Endothelial cell of umbilical vein (primary cell): ENCODE results near the gene FTO. TPM values are rescaled to one million over a fixed set of nuclear protein-coding genes. Genes with fewer than 3 reads are reported as not detected.

ENCODE experiments used
- BruUV-seq: library from RNA; stranded (reverse); fragments of 400-500 nt; replicated peaks from 2 replicates; lab custom pipeline; 2021; lab: Mats Ljungman, UMichigan
- CTCF ChIA-PET: fragments of 300-600, 350-600 bp; sonication (Branson Sonifier 250); formaldehyde crosslinking; loops from one replicate; lab custom pipeline; 2021; ENCODE audit warnings: antibody characterized with exemption, inconsistent platforms; lab: Charles Lee
- POLR2A ChIA-PET: fragments of 300-600, 350-600 bp; sonication (Branson Sonifier 250); formaldehyde crosslinking; loops from one replicate; lab custom pipeline; 2021; ENCODE audit warnings: antibody characterized with exemption, inconsistent platforms; lab: Charles Lee
- DNase-seq: peaks from one replicate; pipeline ENCODE4 v3.0.0-alpha.2; 2011; ENCODE audit warnings: low read depth, low spot score
- FAIRE-seq: peaks from 2 replicates; lab custom pipeline; 2011; peaks lifted over from hg19 to GRCh38; lab: Jason Lieb, UNC
- H2AFZ ChIP-seq: 2 replicates; pipeline ENCODE4 v1.6.0; 2012; ENCODE audit warnings: low read depth, low read length, control low read depth, inconsistent platforms
- H3K27ac ChIP-seq: 2 replicates; pipeline ENCODE4 v1.5.1; 2011; ENCODE audit warnings: low read depth, mild to moderate bottlenecking, control low read depth, low read length, moderate library complexity; ENCODE audit not compliant: insufficient read depth
- H3K27me3 ChIP-seq, 2 experiments: 2 replicates each; pipeline versions ENCODE4 v1.6.0 to v1.6.1; 2011; ENCODE audit warnings: low read length in 2 of 2, mixed read lengths in 1 of 2; ENCODE audit not compliant: control insufficient read depth in 2 of 2, insufficient read depth in 2 of 2
- H3K36me3 ChIP-seq, 2 experiments: 2 replicates in 1 of 2; 3 replicates in 1 of 2; pipeline ENCODE4 v1.5.1; 2011; ENCODE audit warnings: low read length in 2 of 2, mild to moderate bottlenecking in 1 of 2, moderate library complexity in 1 of 2; ENCODE audit not compliant: control insufficient read depth in 2 of 2, insufficient read depth in 2 of 2; ENCODE audit errors: extremely low read depth in 1 of 2
- H3K4me1 ChIP-seq: 3 replicates; pipeline ENCODE4 v1.5.1; 2011; ENCODE audit warnings: mild to moderate bottlenecking, low read length; ENCODE audit not compliant: control insufficient read depth, insufficient read depth; ENCODE audit errors: extremely low read depth
- H3K4me2 ChIP-seq: 2 replicates; pipeline ENCODE4 v1.6.1; 2011; ENCODE audit warnings: low read length, control low read depth, mixed read lengths; ENCODE audit not compliant: insufficient read depth
- H3K4me3 ChIP-seq, 3 experiments: fragments of 200-600 bp in 1 of 3; sonication (generic), shearing (Covaris generic) in 1 of 3; replicated peaks in 1 of 3; 2 replicates each; pipeline ENCODE4 v1.5.1; 2011 to 2016; ENCODE audit warnings: control low read depth in 3 of 3, low read length in 3 of 3, mild to moderate bottlenecking in 2 of 3, inconsistent platforms in 1 of 3, low read depth in 1 of 3, moderate library complexity in 1 of 3; ENCODE audit not compliant: insufficient read depth in 1 of 3
- H3K79me2 ChIP-seq: 2 replicates; pipeline ENCODE4 v1.6.0; 2012; ENCODE audit warnings: low read length, inconsistent platforms; ENCODE audit not compliant: control insufficient read depth, insufficient read depth
- H3K9ac ChIP-seq: replicated peaks from 2 replicates; pipeline ENCODE3; 2011; ENCODE audit warnings: low read length, control low read depth; ENCODE audit not compliant: insufficient read depth; ENCODE audit errors: extremely low read depth
- H3K9me1 ChIP-seq: replicated peaks from 3 replicates; pipeline ENCODE4 v1.6.0; 2011; ENCODE audit warnings: mild to moderate bottlenecking, low read length; ENCODE audit not compliant: control insufficient read depth, insufficient read depth; ENCODE audit errors: extremely low read depth
- H3K9me3 ChIP-seq: replicated peaks from 2 replicates; pipeline ENCODE4 v1.5.1; 2012; ENCODE audit warnings: low read length, inconsistent platforms; ENCODE audit not compliant: control insufficient read depth, insufficient read depth
- H4K20me1 ChIP-seq: replicated peaks from 2 replicates; pipeline ENCODE3; 2011; ENCODE audit warnings: mild to moderate bottlenecking, low read length; ENCODE audit not compliant: control insufficient read depth, insufficient read depth; ENCODE audit errors: extremely low read depth
- CTCF ChIP-seq, 2 donors: IDR thresholded peaks; 1 replicate in 1 of 2; 2 replicates in 1 of 2; pipeline ENCODE4 v1.5.1; 2011; ENCODE audit warnings: low read length in 2 of 2, mild to moderate bottlenecking in 2 of 2, moderate library complexity in 2 of 2, control low read depth in 1 of 2, inconsistent platforms in 1 of 2, low read depth in 1 of 2; ENCODE audit not compliant: insufficient read depth in 1 of 2; ENCODE audit errors: extremely low read depth in 1 of 2
- EZH2 ChIP-seq: IDR thresholded peaks from 2 replicates; pipeline ENCODE4 v1.6.1; 2012; ENCODE audit warnings: borderline replicate concordance, low read depth, mild to moderate bottlenecking, moderate library complexity, low read length, inconsistent platforms; ENCODE audit not compliant: severe bottlenecking
- FOS ChIP-seq: IDR thresholded peaks from 2 replicates; pipeline ENCODE4 v1.6.1; 2011; ENCODE audit warnings: mild to moderate bottlenecking, low read length, moderate library complexity, borderline replicate concordance; ENCODE audit not compliant: insufficient read depth
- GATA2 ChIP-seq: IDR thresholded peaks from 2 replicates; pipeline ENCODE4 v1.7.0; 2011; ENCODE audit warnings: low read depth, mild to moderate bottlenecking, moderate library complexity, mixed read lengths, low read length; ENCODE audit not compliant: insufficient read length, insufficient read depth
- JUN ChIP-seq: IDR thresholded peaks from 2 replicates; pipeline ENCODE4 v1.6.1; 2011; ENCODE audit warnings: borderline replicate concordance, low read depth; ENCODE audit not compliant: insufficient read length, insufficient read depth
- MAX ChIP-seq: IDR thresholded peaks from 2 replicates; pipeline ENCODE4 v1.6.1; 2011; ENCODE audit not compliant: insufficient read depth, insufficient read length
- MYC ChIP-seq: IDR thresholded peaks from one replicate; pipeline ENCODE4 v1.6.1; 2011; ENCODE audit warnings: mild to moderate bottlenecking, low read depth, low read length
- POLR2A ChIP-seq: IDR thresholded peaks from 2 replicates; pipeline ENCODE4 v1.6.1; 2012; ENCODE audit warnings: low read depth, mild to moderate bottlenecking, control low read depth, low read length
- POLR2AphosphoS5 ChIP-seq: IDR thresholded peaks from 2 replicates; pipeline ENCODE4 v1.6.1; 2012; ENCODE audit warnings: low read depth, mild to moderate bottlenecking, control low read depth, low read length, moderate library complexity; ENCODE audit not compliant: insufficient read depth
- dilution Hi-C: fragments of 300-500 bp; cut with MboI; formaldehyde crosslinking; loops from one replicate; pipeline ENCODE4 v1.15.0; 2019; ENCODE audit warnings: low sequenced_read_pairs; ENCODE audit not compliant: extremely low pct_ligation_motif_present
- intact Hi-C: fragments of 100-400 bp; cut with micrococcal nuclease; formaldehyde crosslinking; loops from one replicate; pipeline ENCODE4 v1.10.0; 2022
- polyA plus RNA-seq, 4 experiments: library from polyadenylated mRNA; depleted of rRNA in 3 of 4; stranded (reverse) in 3 of 4; unstranded in 1 of 4; fragments of >200 nt; gene quantifications; 2 replicates each; pipeline versions ENCODE4 v1.2.1 to v1.2.3, GENCODE V29; 2011 to 2012; ENCODE audit warnings: missing spikeins in 1 of 4
- total RNA-seq: library from RNA; stranded (reverse); gene quantifications from 2 replicates; pipeline ENCODE4 v1.2.3, GENCODE V29; 2021

Gene FTO
- total and polyA plus RNA-seq, 2 donors (not counting 3 experiments of a cell fraction or from before 2014, with no cell fraction given), result 48.6 to 87.1 TPM

DNA sequence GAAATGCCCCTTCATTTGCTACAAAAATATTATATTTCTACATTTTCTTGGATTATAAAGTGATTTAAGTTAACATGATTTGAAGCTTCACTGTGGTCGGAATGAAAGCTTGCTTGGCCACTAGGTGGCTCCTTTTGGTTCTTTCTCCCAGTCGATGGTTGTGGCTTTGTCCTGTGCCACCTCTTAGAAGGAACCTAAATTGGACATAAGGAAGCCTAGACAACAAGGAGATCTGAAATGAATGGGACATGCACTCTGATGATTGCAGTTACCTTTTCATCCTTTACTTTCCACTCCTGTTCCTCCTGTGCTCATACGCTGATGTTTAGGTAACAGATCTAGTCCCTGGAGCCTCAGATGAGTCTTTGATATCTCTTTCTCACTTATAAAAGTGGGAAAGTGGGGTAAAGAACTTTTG, 39.2 kb downstream of the FTO start:
- peaks cover 11% of the 10 kb centered on the region for H3K4me1 ChIP-seq
- H4K20me1 ChIP-seq, result no peaks in the 10 kb centered on the region
- no peaks in the 10 kb centered on the region for H3K27me3 ChIP-seq
- no peak overlapping the region for H3K4me2 ChIP-seq
- H3K4me3 ChIP-seq, result no peak overlapping the region
- no peak overlapping the region for H3K27ac ChIP-seq
- intact Hi-C loops, result no loop called here
- no peak overlapping the region for H2AFZ ChIP-seq
- ChIA-PET POLR2A (no interaction called here), CTCF (interaction anchor here (0.8 to 2.5 kb wide), 28 partner anchors 8 to 1514 kb away, joined by 3 to 57 read pairs (median 5); partner anchors contain the start of genes FTO and RPGRIP1L)
- H3K9ac ChIP-seq, result no peak overlapping the region
- H3K36me3 ChIP-seq, result no peaks in the 10 kb centered on the region
- peak; percentile 28 for DNase-seq
- H3K9me3 ChIP-seq, result no peaks in the 10 kb centered on the region
- no TSS peak for BruUV-seq
- no peaks in the 10 kb centered on the region for H3K9me1 ChIP-seq
- TF ChIP-seq FOS (no peak), CTCF (IDR thresholded peaks at IDR 0.05; ENCODE audit: extremely low read depth in 1 of 2, insufficient read depth in 1 of 2, low read depth in 1 of 2, low read length in 2 of 2) (peak; percentile 63 to 67), MYC (no peak)
- H3K79me2 ChIP-seq, result peaks cover 19% of the 10 kb centered on the region
- dilution Hi-C loops, result no loop called here
- peak; percentile 59 for FAIRE-seq

DNA sequence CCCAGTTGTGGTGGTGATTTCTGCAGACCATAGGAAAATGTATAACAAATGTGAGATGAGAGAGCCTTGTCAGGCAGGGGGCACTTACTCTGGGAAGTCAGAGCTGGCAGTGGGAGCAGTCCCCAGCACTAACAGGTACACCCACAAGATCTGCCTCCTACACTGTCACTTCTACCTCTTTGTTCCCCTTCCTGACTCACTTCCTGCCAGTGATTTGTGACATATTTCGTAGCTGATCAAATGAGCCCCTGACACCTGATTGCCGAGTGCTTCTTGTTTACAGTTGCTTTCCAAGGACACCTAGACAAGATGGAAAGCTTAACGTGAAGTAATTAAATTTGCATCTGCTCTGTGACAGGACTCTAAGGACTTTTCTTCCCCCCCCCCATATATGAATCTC, 40.5 kb downstream of the FTO start:
- H3K9ac ChIP-seq, result no peak overlapping the region
- dilution Hi-C loops (no loop called here), intact Hi-C loops (no loop called here)
- H3K9me3 ChIP-seq, result no peaks in the 10 kb centered on the region
- no peak overlapping the region for H2AFZ ChIP-seq
- H4K20me1 ChIP-seq, result no peaks in the 10 kb centered on the region
- ChIA-PET POLR2A (no interaction called here), CTCF (interaction anchor here (1.0 to 2.5 kb wide), 9 partner anchors 9 to 1513 kb away, joined by 3 to 57 read pairs (median 10); partner anchors contain the start of gene FTO)
- no peaks in the 10 kb centered on the region for H3K36me3 ChIP-seq
- DNase-seq (no peak), FAIRE-seq (no peak)
- H3K4me3 ChIP-seq, result no peak overlapping the region
- H3K27me3 ChIP-seq, result no peaks in the 10 kb centered on the region
- no peak for TF ChIP-seq EZH2
- no peak for TF ChIP-seq MAX
- TF ChIP-seq POLR2A, result no peak
- no peak for TF ChIP-seq FOS
- no peak for TF ChIP-seq POLR2AphosphoS5
- no peak for TF ChIP-seq GATA2
- no peak for TF ChIP-seq JUN
- TF ChIP-seq MYC, result no peak
- TF ChIP-seq CTCF (IDR thresholded peaks at IDR 0.05; ENCODE audit: extremely low read depth in 1 of 2, insufficient read depth in 1 of 2, low read depth in 1 of 2, low read length in 2 of 2), result no peak
- peaks cover 19% of the 10 kb centered on the region for H3K79me2 ChIP-seq
- H3K27ac ChIP-seq, result no peak overlapping the region
- no TSS peak for BruUV-seq
- no peaks in the 10 kb centered on the region for H3K9me1 ChIP-seq
- peaks cover 11% of the 10 kb centered on the region for H3K4me1 ChIP-seq
- H3K4me2 ChIP-seq, result peak overlapping the region; percentile 26
